Measurements from ENCODE around the gene HS6ST3. TPM values are rescaled to one million over a fixed set of nuclear protein-coding genes. Genes with fewer than 3 reads are reported as not detected.

HS6ST3 gene
- total RNA-seq, 3 donors from 2014 or later, result not detected

DNA sequence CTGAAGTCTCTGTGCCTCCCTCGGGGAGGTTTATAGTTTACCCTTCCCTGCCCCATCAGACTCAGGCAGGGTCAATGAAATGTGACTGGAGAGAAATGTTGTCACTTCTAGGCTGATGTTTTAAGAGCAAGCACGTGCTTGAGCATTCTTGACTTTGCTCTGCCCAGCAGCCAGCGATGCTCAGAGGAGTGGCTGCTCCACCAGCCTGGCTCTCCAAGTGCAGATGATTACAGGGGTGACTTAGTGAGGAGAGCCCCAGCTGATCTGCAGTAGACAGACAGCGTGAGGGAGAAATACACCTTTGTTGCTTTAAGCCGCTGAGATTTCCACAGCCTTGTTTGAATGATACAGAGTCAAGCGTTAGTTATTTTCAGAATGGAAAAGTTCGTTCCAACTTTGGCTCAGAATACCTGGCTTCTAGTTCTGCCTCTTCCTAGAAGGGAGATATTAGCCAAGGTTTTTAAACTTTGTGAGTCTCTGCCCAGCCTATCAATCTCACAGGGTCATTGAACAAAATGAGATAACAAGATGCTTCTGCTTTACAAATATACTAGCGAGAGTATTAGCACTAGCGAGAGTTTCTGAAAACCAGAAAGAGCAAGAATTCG, 760.7 kb downstream of the HS6ST3 start:
- DNase-seq (no peak), ATAC-seq (no peak)
- no peaks in the 10 kb centered on the region for H3K9me3 Mint-ChIP-seq
- H3K36me3 Mint-ChIP-seq (ENCODE audit: insufficient read depth), result no peaks in the 10 kb centered on the region
- H3K4me3 Mint-ChIP-seq, result no peak overlapping the region
- no peaks in the 10 kb centered on the region for H3K4me1 Mint-ChIP-seq (ENCODE audit: low read depth)
- H3K27me3 Mint-ChIP-seq (ENCODE audit: low read depth), result no peaks in the 10 kb centered on the region

DNA sequence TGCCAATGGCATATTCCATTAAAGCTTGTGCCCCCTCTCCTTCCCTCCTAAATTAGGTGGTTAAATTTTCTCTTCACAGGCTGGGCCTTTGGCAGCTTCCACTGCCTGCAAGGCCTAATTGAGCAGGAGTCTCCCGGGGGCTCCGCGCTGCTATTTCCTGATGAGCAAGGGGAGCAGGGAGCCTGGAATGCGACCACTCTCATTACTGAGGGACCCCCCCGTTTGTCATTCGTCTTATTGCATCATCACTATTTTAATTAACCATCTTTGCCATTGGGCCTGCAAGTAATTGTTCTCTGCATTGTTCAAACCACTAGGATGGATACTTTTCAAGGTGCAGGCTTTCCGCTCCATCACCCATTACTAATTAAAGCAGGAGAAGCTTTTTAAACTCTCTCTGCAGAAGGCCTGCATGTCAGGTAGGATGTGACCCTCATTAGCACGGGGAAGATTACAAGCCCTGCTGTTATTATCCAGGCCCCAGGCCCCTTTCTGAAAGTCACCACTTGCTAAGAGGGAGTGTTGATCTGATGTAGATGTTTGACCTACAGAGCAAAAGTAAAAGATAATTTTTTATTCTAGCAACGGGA, 762.0 kb downstream of the HS6ST3 start:
- no peaks in the 10 kb centered on the region for H3K36me3 Mint-ChIP-seq (ENCODE audit: insufficient read depth)
- DNase-seq (no peak), ATAC-seq (no peak)
- no peak overlapping the region for H3K4me3 Mint-ChIP-seq
- no peaks in the 10 kb centered on the region for H3K9me3 Mint-ChIP-seq
- no peaks in the 10 kb centered on the region for H3K4me1 Mint-ChIP-seq (ENCODE audit: low read depth)
- H3K27me3 Mint-ChIP-seq (ENCODE audit: low read depth), result no peaks in the 10 kb centered on the region

- H3K27me3 Mint-ChIP-seq (ENCODE audit: low read depth), result no peaks in the 10 kb centered on the region
- ATAC-seq (no peak), DNase-seq (no peak)
- H3K4me3 Mint-ChIP-seq, result no peak overlapping the region
- H3K9me3 Mint-ChIP-seq, result no peaks in the 10 kb centered on the region
- no peaks in the 10 kb centered on the region for H3K4me1 Mint-ChIP-seq (ENCODE audit: low read depth)
- H3K36me3 Mint-ChIP-seq (ENCODE audit: insufficient read depth), result no peaks in the 10 kb centered on the region
Observed at GRCh38 chr13:96858133-96858826, 768.4 kb downstream of the HS6ST3 start.

DNA sequence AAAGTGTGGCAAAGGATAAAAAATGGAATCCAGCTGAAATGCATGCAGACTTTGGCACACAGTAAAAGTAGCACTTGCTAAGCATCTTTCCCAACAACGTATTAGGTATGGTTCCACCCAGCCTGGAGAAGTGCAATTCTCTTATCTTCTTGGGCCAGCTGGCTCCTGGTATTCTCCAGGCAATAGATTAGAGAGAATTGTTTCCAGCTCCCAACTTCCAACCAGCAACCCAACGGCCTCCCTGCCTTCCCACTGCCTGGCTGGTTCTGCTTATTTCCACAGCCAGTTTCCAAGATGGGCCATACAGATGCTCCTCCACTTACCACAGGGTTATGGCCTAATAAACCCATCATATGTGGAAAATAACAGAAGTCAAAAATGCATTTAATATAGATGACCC, 771.0 kb downstream of the HS6ST3 start:
- ATAC-seq, result no peak
- no peaks in the 10 kb centered on the region for H3K27me3 Mint-ChIP-seq (ENCODE audit: low read depth)
- no peaks in the 10 kb centered on the region for H3K36me3 Mint-ChIP-seq (ENCODE audit: insufficient read depth)
- H3K4me1 Mint-ChIP-seq (ENCODE audit: low read depth), result no peaks in the 10 kb centered on the region
- H3K4me3 Mint-ChIP-seq, result no peak overlapping the region
- DNase-seq, result no peak
- peaks cover 7% of the 10 kb centered on the region for H3K9me3 Mint-ChIP-seq

DNA sequence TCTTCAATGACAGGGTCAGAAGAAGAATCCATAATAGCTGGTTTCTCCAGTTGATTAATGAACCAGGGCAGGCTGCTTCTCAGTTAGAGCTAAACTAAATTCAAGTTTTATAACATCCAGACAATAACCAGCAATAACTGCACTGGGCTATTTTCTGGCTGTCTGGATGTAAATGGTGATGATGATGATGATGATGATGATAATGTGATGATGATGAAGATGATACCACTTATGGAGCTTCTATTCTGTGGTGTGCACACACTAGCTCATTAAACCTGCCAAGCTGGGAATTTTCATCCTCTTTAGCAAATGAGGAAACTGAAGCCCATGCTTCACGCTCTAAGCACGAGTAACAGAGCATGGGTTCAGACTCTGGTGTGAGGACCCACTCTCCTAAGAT, 772.2 kb downstream of the HS6ST3 start:
- no peak overlapping the region for H3K4me3 Mint-ChIP-seq
- H3K27me3 Mint-ChIP-seq (ENCODE audit: low read depth), result no peaks in the 10 kb centered on the region
- no peaks in the 10 kb centered on the region for H3K4me1 Mint-ChIP-seq (ENCODE audit: low read depth)
- H3K36me3 Mint-ChIP-seq (ENCODE audit: insufficient read depth), result no peaks in the 10 kb centered on the region
- H3K9me3 Mint-ChIP-seq, result peaks cover 11% of the 10 kb centered on the region
- ATAC-seq (no peak), DNase-seq (no peak)

DNA sequence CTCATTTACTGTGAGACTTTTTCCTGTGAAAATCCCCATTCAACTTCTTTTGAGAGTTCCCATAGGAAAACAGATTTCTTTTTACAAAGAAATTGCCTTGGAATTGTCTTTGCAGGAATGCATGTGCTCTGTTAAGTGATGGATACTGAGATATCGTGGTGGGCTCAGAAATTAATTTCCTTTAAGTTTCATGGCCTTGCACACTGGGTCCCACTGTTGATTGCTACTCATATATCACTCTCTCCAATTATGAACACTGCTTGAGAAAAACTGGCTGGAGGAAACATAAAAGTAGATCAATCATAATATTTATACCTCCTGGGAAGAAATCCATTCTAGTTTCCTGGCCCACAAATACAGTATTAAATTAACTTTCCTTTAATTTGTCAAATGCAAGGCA, 773.1 kb downstream of the HS6ST3 start:
- no peaks in the 10 kb centered on the region for H3K36me3 Mint-ChIP-seq (ENCODE audit: insufficient read depth)
- peaks cover 11% of the 10 kb centered on the region for H3K9me3 Mint-ChIP-seq
- H3K27me3 Mint-ChIP-seq (ENCODE audit: low read depth), result no peaks in the 10 kb centered on the region
- no peaks in the 10 kb centered on the region for H3K4me1 Mint-ChIP-seq (ENCODE audit: low read depth)
- DNase-seq (no peak), ATAC-seq (no peak)
- H3K4me3 Mint-ChIP-seq, result no peak overlapping the region

DNA sequence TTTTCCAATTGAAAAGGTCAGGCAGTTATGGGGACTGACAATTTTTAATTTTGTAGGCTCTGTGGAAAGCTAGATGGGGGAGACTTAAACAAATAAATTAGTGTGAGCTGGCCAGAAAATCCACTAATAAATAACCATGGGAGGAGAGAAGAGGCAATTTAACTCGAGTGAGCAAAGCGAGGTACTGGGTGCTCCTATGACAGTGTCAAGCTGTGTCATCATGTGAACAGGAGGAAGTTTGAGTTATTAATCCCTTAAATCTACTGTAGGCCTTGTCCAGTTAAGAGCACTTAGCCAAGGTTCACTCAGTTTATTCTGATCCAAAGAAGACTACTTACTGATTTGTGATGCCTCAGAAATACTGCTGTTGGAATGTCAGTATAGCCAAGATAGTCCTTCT, 781.6 kb downstream of the HS6ST3 start:
- ATAC-seq (no peak), DNase-seq (no peak)
- Mint-ChIP-seq H3K36me3 (ENCODE audit: insufficient read depth) (no peaks in the 10 kb centered on the region), H3K27me3 (ENCODE audit: low read depth) (peaks cover 2% of the 10 kb centered on the region), H3K9me3 (peaks cover 5% of the 10 kb centered on the region), H3K4me3 (no peak overlapping the region), H3K4me1 (ENCODE audit: low read depth) (no peaks in the 10 kb centered on the region)

DNA sequence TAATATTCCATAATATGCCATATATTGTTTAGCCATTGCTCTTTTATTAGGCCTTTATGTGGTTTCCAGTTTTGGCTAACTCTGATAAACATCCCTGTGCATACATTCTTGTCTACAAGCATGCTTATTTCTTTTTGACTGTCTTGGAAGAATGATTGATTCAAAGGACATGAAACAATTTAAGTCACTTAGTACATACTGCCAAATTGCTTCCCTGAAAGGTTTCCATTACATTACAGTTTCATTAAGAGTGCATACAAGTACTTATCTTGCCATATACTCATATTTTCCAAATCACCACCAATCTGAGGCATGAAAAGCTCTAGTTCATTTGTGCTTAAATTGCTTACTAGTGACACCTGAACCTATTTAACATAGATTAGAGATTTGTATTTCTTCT, 790.5 kb downstream of the HS6ST3 start:
- Mint-ChIP-seq H3K4me3 (no peak overlapping the region), H3K4me1 (ENCODE audit: low read depth) (no peaks in the 10 kb centered on the region), H3K27me3 (ENCODE audit: low read depth) (no peaks in the 10 kb centered on the region), H3K36me3 (ENCODE audit: insufficient read depth) (no peaks in the 10 kb centered on the region), H3K9me3 (peaks cover 9% of the 10 kb centered on the region)
- no peak for DNase-seq
- ATAC-seq, result no peak

Other genes starting within 250 kb of the HS6ST3 start
- under 1 TPM; 0.08 to 0.46 (median 0.08) TPM for gene UGGT2, start 36.7 kb upstream of the HS6ST3 start, total RNA-seq